HUES6 (cell line): ENCODE measurements around the gene TMEM89.

ENCODE experiments used
- H3K27ac ChIP-seq: 2 replicates; pipeline ENCODE4 v1.7.0; 2013; ENCODE audit warnings: low read depth, mild to moderate bottlenecking, low read length, inconsistent platforms
- H3K27me3 ChIP-seq: 2 replicates; pipeline ENCODE4 v1.6.1; 2013; ENCODE audit warnings: low read length; ENCODE audit not compliant: control insufficient read depth, insufficient read depth
- H3K36me3 ChIP-seq: 2 replicates; pipeline ENCODE4 v1.6.1; 2013; ENCODE audit warnings: low read length; ENCODE audit not compliant: control insufficient read depth, insufficient read depth
- H3K4me1 ChIP-seq: 2 replicates; pipeline ENCODE4 v1.6.1; 2013; ENCODE audit warnings: low read length; ENCODE audit not compliant: control insufficient read depth, insufficient read depth
- H3K4me3 ChIP-seq: 2 replicates; pipeline ENCODE4 v1.5.1; 2013; ENCODE audit warnings: low read depth, low read length
- H3K9ac ChIP-seq: one replicate; pipeline ENCODE4 v1.6.1; 2013; ENCODE audit warnings: mild to moderate bottlenecking, low read length
- H3K9me3 ChIP-seq: 2 replicates; pipeline ENCODE4 v1.6.1; 2013; ENCODE audit warnings: low read depth, low read length; ENCODE audit not compliant: control insufficient read depth, insufficient read depth

The TMEM89 gene

GRCh38 chr3:48621461-48621869 is at the start of gene TMEM89:
TMEM89 (minus strand) TSS chr3:48621769; CDS start chr3:48621756, 13 bp downstream.
- Histone ChIP-seq H3K36me3 (peaks cover 31% of the 10 kb centered on the region), H3K4me1 (peaks cover 6% of the 10 kb centered on the region), H3K9me3 (peaks cover 19% of the 10 kb centered on the region), H3K4me3 (no peak within 1 kb of the TSS), H3K27ac (no peak within 1 kb of the TSS), H3K27me3 (no peaks in the 10 kb centered on the region), H3K9ac (no peak within 1 kb of the TSS)

- Histone ChIP-seq H3K9me3 (no peaks in the 10 kb centered on the region), H3K4me3 (no peak overlapping the region), H3K36me3 (peaks cover 18% of the 10 kb centered on the region), H3K4me1 (peaks cover 10% of the 10 kb centered on the region), H3K27me3 (peaks cover 3% of the 10 kb centered on the region; the same call in 1 of the 2 replicates), H3K9ac (no peak overlapping the region), H3K27ac (no peak overlapping the region)
Measured at GRCh38 chr3:48664929-48665328, 43.4 kb upstream of the TMEM89 start.

GRCh38 chr3:48664313-48664644 is 42.7 kb upstream of the TMEM89 start:
- H3K9ac ChIP-seq = peak overlapping the region; percentile 8
- H3K9me3 ChIP-seq = no peaks in the 10 kb centered on the region
- no peak overlapping the region for H3K27ac ChIP-seq
- H3K4me3 ChIP-seq = peak overlapping the region; percentile 72
- H3K4me1 ChIP-seq = peaks cover 10% of the 10 kb centered on the region
- peaks cover 24% of the 10 kb centered on the region for H3K36me3 ChIP-seq
- H3K27me3 ChIP-seq = peaks cover 3% of the 10 kb centered on the region; the same call in 1 of the 2 replicates

- peak overlapping the region; percentile 85 for H3K9ac ChIP-seq
- peak overlapping the region; percentile 94 for H3K27ac ChIP-seq
- H3K36me3 ChIP-seq = peaks cover 25% of the 10 kb centered on the region
- H3K9me3 ChIP-seq = no peaks in the 10 kb centered on the region
- peak overlapping the region; percentile 72 for H3K4me3 ChIP-seq
- H3K27me3 ChIP-seq = peaks cover 3% of the 10 kb centered on the region; the same call in 1 of the 2 replicates
- peaks cover 10% of the 10 kb centered on the region for H3K4me1 ChIP-seq
Measured at GRCh38 chr3:48663489-48664312, 42.1 kb upstream of the TMEM89 start.

GRCh38 chr3:48662753-48663488 is 41.4 kb upstream of the TMEM89 start, which contains the start of gene CELSR3:
CELSR3 (minus strand) TSS chr3:48662886; CDS start chr3:48662634, 252 bp downstream.
- peaks cover 3% of the 10 kb centered on the region; the same call in 1 of the 2 replicates for H3K27me3 ChIP-seq
- H3K4me1 ChIP-seq = peaks cover 10% of the 10 kb centered on the region
- peak within 1 kb of the TSS; percentile 94 for H3K27ac ChIP-seq
- peak within 1 kb of the TSS; percentile 72 for H3K4me3 ChIP-seq
- H3K36me3 ChIP-seq = peaks cover 21% of the 10 kb centered on the region
- peak within 1 kb of the TSS; percentile 85 for H3K9ac ChIP-seq
- no peaks in the 10 kb centered on the region for H3K9me3 ChIP-seq

- peaks cover 3% of the 10 kb centered on the region; the same call in 1 of the 2 replicates for H3K27me3 ChIP-seq
- H3K36me3 ChIP-seq = peaks cover 21% of the 10 kb centered on the region
- H3K4me1 ChIP-seq = peaks cover 10% of the 10 kb centered on the region
- no peaks in the 10 kb centered on the region for H3K9me3 ChIP-seq
- no peak overlapping the region for H3K27ac ChIP-seq
- H3K9ac ChIP-seq = peak overlapping the region; percentile 3
- peak overlapping the region; percentile 72 for H3K4me3 ChIP-seq
Measured at GRCh38 chr3:48662145-48662752, 40.7 kb upstream of the TMEM89 start.

GRCh38 chr3:48661501-48662144 is 40.1 kb upstream of the TMEM89 start:
- Histone ChIP-seq H3K4me3 (peak overlapping the region; percentile 72), H3K27ac (no peak overlapping the region), H3K9me3 (no peaks in the 10 kb centered on the region), H3K4me1 (peaks cover 16% of the 10 kb centered on the region), H3K9ac (peak overlapping the region; percentile 3), H3K36me3 (peaks cover 24% of the 10 kb centered on the region), H3K27me3 (peaks cover 3% of the 10 kb centered on the region; the same call in 1 of the 2 replicates)

- H3K36me3 ChIP-seq = peaks cover 24% of the 10 kb centered on the region
- peak overlapping the region; percentile 72 for H3K4me3 ChIP-seq
- no peaks in the 10 kb centered on the region for H3K9me3 ChIP-seq
- H3K27me3 ChIP-seq = peaks cover 3% of the 10 kb centered on the region; the same call in 1 of the 2 replicates
- H3K9ac ChIP-seq = no peak overlapping the region
- peaks cover 17% of the 10 kb centered on the region for H3K4me1 ChIP-seq
- no peak overlapping the region for H3K27ac ChIP-seq
Measured at GRCh38 chr3:48660800-48661400, 39.3 kb upstream of the TMEM89 start.

GRCh38 chr3:48656841-48657281 is 35.3 kb upstream of the TMEM89 start:
- peaks cover 50% of the 10 kb centered on the region for H3K36me3 ChIP-seq
- peaks cover 11% of the 10 kb centered on the region for H3K4me1 ChIP-seq
- H3K27me3 ChIP-seq = peaks cover 10% of the 10 kb centered on the region; the same call in 1 of the 2 replicates
- peak overlapping the region; percentile 62 for H3K4me3 ChIP-seq
- H3K27ac ChIP-seq = no peak overlapping the region
- H3K9ac ChIP-seq = no peak overlapping the region
- no peaks in the 10 kb centered on the region for H3K9me3 ChIP-seq
